SK-N-SH (cell line): ENCODE data around the gene GABRD. TPM values are rescaled to one million over a fixed set of nuclear protein-coding genes. Genes with fewer than 3 reads are reported as not detected.

Experiments used
- CTCF ChIA-PET: fragments of 300-600, 350-600 bp; formaldehyde crosslinking; extraction: SDS; loops from one replicate; lab custom pipeline; 2021; lab: Yijun Ruan, JAX
- POLR2A ChIA-PET: fragments of 350-600 bp; sonication (Branson Sonifier 250); formaldehyde crosslinking; extraction: SDS; loops from one replicate; lab custom pipeline; 2020; ENCODE audit warnings: antibody characterized with exemption, inconsistent platforms; lab: Yijun Ruan, JAX
- DNase-seq: peaks from one replicate; pipeline ENCODE4 v3.0.0; 2012
- H2AFZ ChIP-seq: fragments of 200-600 bp; sonication (generic); 2 replicates; pipeline ENCODE4 v1.8.1; 2016; ENCODE audit warnings: antibody characterized with exemption, mild to moderate bottlenecking, low read depth
- H3F3A ChIP-seq: fragments of 200-600 bp; sonication (generic); replicated peaks from 2 replicates; pipeline ENCODE3; 2016; ENCODE audit warnings: antibody characterized with exemption, mild to moderate bottlenecking; ENCODE audit not compliant: insufficient read depth
- H3K27ac ChIP-seq, 2 experiments: fragments of 200-500 bp in 1 of 2; fragments of 200-600 bp in 1 of 2; sonication (Bioruptor generic) in 1 of 2; sonication (generic), shearing (Covaris generic) in 1 of 2; 2 replicates each; pipeline versions ENCODE4 v1.5.1 to v1.6.1; 2014 to 2016; ENCODE audit warnings: low read depth in 2 of 2, inconsistent platforms in 1 of 2, low read length in 1 of 2, mild to moderate bottlenecking in 1 of 2, mixed read lengths in 1 of 2
- H3K27me3 ChIP-seq: fragments of 200-600 bp; sonication (generic), shearing (Covaris generic); 2 replicates; pipeline ENCODE4 v1.6.1; 2016; ENCODE audit warnings: mixed run types; ENCODE audit not compliant: insufficient read depth
- H3K36me3 ChIP-seq, 2 experiments: fragments of 200-500 bp in 1 of 2; fragments of 200-600 bp in 1 of 2; sonication (Bioruptor generic) in 1 of 2; sonication (generic) in 1 of 2; replicated peaks in 1 of 2; 2 replicates each; pipeline versions ENCODE3 to v1.5.1; 2014 to 2016; ENCODE audit warnings: low read length in 1 of 2, mild to moderate bottlenecking in 1 of 2; ENCODE audit not compliant: insufficient read depth in 2 of 2, control insufficient read depth in 1 of 2
- H3K4me1 ChIP-seq, 2 experiments: fragments of 200-500 bp in 1 of 2; fragments of 200-600 bp in 1 of 2; sonication (Bioruptor generic) in 1 of 2; sonication (generic), shearing (Covaris generic) in 1 of 2; 2 replicates each; pipeline versions ENCODE4 v1.5.1 to v1.6.1; 2014 to 2016; ENCODE audit warnings: low read depth in 1 of 2, low read length in 1 of 2, mixed run types in 1 of 2; ENCODE audit not compliant: insufficient read depth in 2 of 2, control insufficient read depth in 1 of 2
- H3K4me2 ChIP-seq: fragments of 200-600 bp; sonication (generic), shearing (Covaris generic); 2 replicates; pipeline ENCODE4 v1.6.1; 2017; ENCODE audit warnings: mixed run types
- H3K4me3 ChIP-seq, 2 experiments: fragments of 200-500 bp in 1 of 2; fragments of 200-600 bp in 1 of 2; sonication (Bioruptor generic) in 1 of 2; sonication (generic), shearing (Covaris generic) in 1 of 2; 2 replicates each; pipeline versions ENCODE4 v1.5.1 to v1.8.1; 2014 to 2016; ENCODE audit warnings: low read depth in 2 of 2, inconsistent platforms in 1 of 2, low read length in 1 of 2, mild to moderate bottlenecking in 1 of 2, mixed read lengths in 1 of 2, moderate library complexity in 1 of 2
- H3K79me2 ChIP-seq: fragments of 200-600 bp; sonication (generic); 2 replicates; pipeline ENCODE4 v1.8.1; 2017; ENCODE audit warnings: mild to moderate bottlenecking; ENCODE audit not compliant: insufficient read depth
- H3K9ac ChIP-seq: fragments of 200-600 bp; sonication (generic); 2 replicates; pipeline ENCODE4 v1.6.1; 2017; ENCODE audit warnings: mixed run types
- H3K9me2 ChIP-seq: fragments of 200-600 bp; sonication (generic); 2 replicates; pipeline ENCODE4 v1.6.1; 2017; ENCODE audit warnings: mixed run types
- H3K9me3 ChIP-seq: fragments of 200-600 bp; sonication (generic); 2 replicates; pipeline ENCODE4 v1.6.1; 2017; ENCODE audit warnings: mixed run types, mild to moderate bottlenecking, moderate library complexity
- H4K20me1 ChIP-seq: fragments of 200-600 bp; sonication (generic); 2 replicates; pipeline ENCODE4 v1.6.1; 2017; ENCODE audit warnings: mild to moderate bottlenecking, mixed run types; ENCODE audit not compliant: insufficient read depth
- CHD2 ChIP-seq: fragments of 150-350 bp; IDR thresholded peaks from 2 replicates; pipeline ENCODE4 v1.6.1; 2018; ENCODE audit warnings: low read length; ENCODE audit not compliant: partially characterized antibody
- CTCF ChIP-seq: fragments of 200-600 bp; sonication (generic); IDR thresholded peaks from 2 replicates; pipeline ENCODE4 v1.6.1; 2017; ENCODE audit warnings: antibody characterized with exemption, mild to moderate bottlenecking, moderate library complexity
- EP300 ChIP-seq, 2 experiments: IDR thresholded peaks; 2 replicates each; pipeline versions ENCODE4 v1.4.0 to v1.6.1; 2012; ENCODE audit warnings: borderline replicate concordance in 1 of 2, low read depth in 1 of 2, low read length in 1 of 2
- EZH2phosphoT487 ChIP-seq: fragments of 200-600 bp; sonication (generic); IDR thresholded peaks from 2 replicates; pipeline ENCODE4 v1.6.1; 2017; ENCODE audit warnings: low read depth, mixed run types, mild to moderate bottlenecking, antibody characterized with exemption, moderate library complexity, borderline replicate concordance
- FOXM1 ChIP-seq: IDR thresholded peaks from 2 replicates; pipeline ENCODE4 v1.4.0; 2012; ENCODE audit warnings: low read depth, mild to moderate bottlenecking
- GABPA ChIP-seq: IDR thresholded peaks from 2 replicates; pipeline ENCODE4 v1.4.0; 2012; ENCODE audit warnings: low read depth, mild to moderate bottlenecking
- NRF1 ChIP-seq: IDR thresholded peaks from 2 replicates; pipeline ENCODE4 v1.6.1; 2012; ENCODE audit warnings: low read depth, mild to moderate bottlenecking, low read length
- RFX5 ChIP-seq: IDR thresholded peaks from 2 replicates; pipeline ENCODE4 v1.6.1; 2012; ENCODE audit warnings: mild to moderate bottlenecking, improper control_type of control experiment, low read length
- SMC3 ChIP-seq: IDR thresholded peaks from 2 replicates; pipeline ENCODE4 v1.6.1; 2012; ENCODE audit warnings: low read depth, low read length, improper control_type of control experiment
- TCF12 ChIP-seq: IDR thresholded peaks from 2 replicates; pipeline ENCODE4 v1.4.0; 2012
- ZBTB33 ChIP-seq: IDR thresholded peaks from 2 replicates; pipeline ENCODE4 v1.4.0; 2012; ENCODE audit warnings: low read depth, borderline replicate concordance
- WGBS: methylation state at CpG from one replicate; pipeline ENCODE4 v1.1.6; 2017; ENCODE audit warnings: low lambda C conversion rate; 5-methylcytosine and 5-hydroxymethylcytosine counted together
- polyA plus RNA-seq, 3 experiments: library from polyadenylated mRNA; depleted of rRNA; stranded (reverse); fragments of >200 nt; gene quantifications; 2 replicates each; pipeline ENCODE4 v1.2.3, GENCODE V29; 2012

Gene GABRD
- polyA plus RNA-seq, 1 of the 3 experiments (the other 2 are of a cell fraction), result 0.07 TPM

- WGBS, result 88% methylated on average over 6 of the region's 11 CpGs
- H3F3A ChIP-seq, result no peaks in the 10 kb centered on the region
- H3K9ac ChIP-seq, result no peak overlapping the region
- no peaks in the 10 kb centered on the region for H3K36me3 ChIP-seq
- ChIA-PET CTCF (interaction anchor here (0.8 to 7.1 kb wide), 4 partner anchors 12 to 60 kb away, joined by 3 to 63 read pairs (median 17); no protein-coding TSS in a partner anchor), POLR2A (no interaction called here)
- H2AFZ ChIP-seq, result no peak overlapping the region
- H3K9me3 ChIP-seq, result no peaks in the 10 kb centered on the region
- H3K4me1 ChIP-seq, result no peaks in the 10 kb centered on the region; a peak in 1 of 4 replicates
- H3K27ac ChIP-seq, result no peak overlapping the region
- no peaks in the 10 kb centered on the region for H3K9me2 ChIP-seq
- H3K4me3 ChIP-seq, result no peak overlapping the region
- no peaks in the 10 kb centered on the region for H3K79me2 ChIP-seq
- H4K20me1 ChIP-seq, result no peaks in the 10 kb centered on the region
- no peak for DNase-seq
- TF ChIP-seq TCF12 (no peak), EP300 (IDR thresholded peaks at IDR 0.05; ENCODE audit: borderline replicate concordance in 1 of 2, low read depth in 1 of 2, low read length in 1 of 2) (no peak), CTCF (no peak), FOXM1 (no peak), ZBTB33 (no peak), SMC3 (no peak)
- no peak overlapping the region for H3K4me2 ChIP-seq
- peaks cover 12% of the 10 kb centered on the region; the same call in 1 of the 2 replicates for H3K27me3 ChIP-seq
These were observed 1.1 kb downstream of the GABRD start for GRCh38 chr1:2020310-2020655.

DNA sequence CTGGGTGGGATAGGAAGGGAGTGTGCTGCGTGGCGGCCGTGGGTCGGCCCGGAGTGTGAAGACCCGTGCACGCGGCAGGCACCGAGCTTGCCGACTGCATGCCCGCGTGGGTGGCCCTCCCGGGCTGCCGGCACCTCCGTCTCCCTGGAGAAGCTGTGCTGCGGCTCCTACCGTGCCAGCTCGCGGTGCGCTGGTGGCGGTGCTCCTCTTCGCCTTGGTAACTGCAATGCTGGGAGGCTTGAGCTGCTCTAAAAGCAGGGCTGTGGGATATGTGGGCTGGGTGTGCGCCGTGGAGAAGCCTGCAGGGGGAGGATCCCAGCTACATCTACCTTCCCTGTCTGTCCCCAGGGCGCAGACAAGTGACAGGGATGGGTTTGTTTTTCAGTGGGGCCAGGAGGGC, 2.4 kb downstream of the GABRD start:
- Histone ChIP-seq H3K79me2 (no peaks in the 10 kb centered on the region), H3K36me3 (no peaks in the 10 kb centered on the region), H3K4me1 (no peaks in the 10 kb centered on the region; a peak in 1 of 4 replicates), H3K27ac (no peak overlapping the region), H2AFZ (no peak overlapping the region), H3K9me3 (no peaks in the 10 kb centered on the region), H3K9me2 (no peaks in the 10 kb centered on the region), H4K20me1 (no peaks in the 10 kb centered on the region), H3K9ac (no peak overlapping the region), H3K4me3 (no peak overlapping the region), H3K27me3 (peaks cover 12% of the 10 kb centered on the region; the same call in 1 of the 2 replicates), H3F3A (no peaks in the 10 kb centered on the region), H3K4me2 (no peak overlapping the region)
- ChIA-PET CTCF (interaction anchor here (1.1 to 7.1 kb wide), 4 partner anchors 10 to 61 kb away, joined by 3 to 63 read pairs (median 18); no protein-coding TSS in a partner anchor), POLR2A (no interaction called here)
- DNase-seq, result no peak
- WGBS, result 73% methylated on average over 5 of the region's 25 CpGs
- TF ChIP-seq FOXM1, result no peak
- no peak for TF ChIP-seq NRF1
- TF ChIP-seq RFX5, result no peak
- no peak for TF ChIP-seq CHD2
- TF ChIP-seq GABPA, result no peak
- TF ChIP-seq EZH2phosphoT487, result no peak
